MM.1S (cell line): Measurements from ENCODE around the gene ACSL6.

Experiments used
- CTCF ChIP-seq: fragments of 300-600 bp; sonication (generic); IDR thresholded peaks from 2 replicates; pipeline ENCODE4 v1.5.1; 2016; ENCODE audit warnings: antibody characterized with exemption, low read length, mixed read lengths
- EZH2 ChIP-seq: fragments of 300-600 bp; sonication (generic); optimal IDR thresholded peaks from 2 replicates; pipeline ENCODE3; 2017; ENCODE audit warnings: low read depth, mild to moderate bottlenecking, antibody characterized with exemption, low read length, mixed read lengths
- EZH2phosphoT487 ChIP-seq: fragments of 300-600 bp; sonication (generic); IDR thresholded peaks from 2 replicates; pipeline ENCODE4 v1.6.1; 2018; ENCODE audit warnings: antibody characterized with exemption, low read length

- TF ChIP-seq CTCF (no peak), EZH2 (no peak), EZH2phosphoT487 (no peak)
Measured at GRCh38 chr5:131926168-131926567, 85.3 kb downstream of the ACSL6 start.
